Fibroblast of the aortic adventitia (primary cell): ENCODE results near the gene ATP11A. TPM values are rescaled to one million over a fixed set of nuclear protein-coding genes. Genes with fewer than 3 reads are reported as not detected.

Experiments used
- DNase-seq: peaks from one replicate; pipeline ENCODE4 v3.0.0-alpha.2; 2010; ENCODE audit warnings: low read depth
- H3K4me3 ChIP-seq: 2 replicates; pipeline ENCODE4 v1.5.1; 2011; ENCODE audit warnings: low read depth, mild to moderate bottlenecking, control low read depth, low read length, moderate library complexity
- CTCF ChIP-seq: IDR thresholded peaks from 2 replicates; pipeline ENCODE4 v1.5.1; 2011; ENCODE audit warnings: mild to moderate bottlenecking, low read length, control low read depth, inconsistent platforms; ENCODE audit not compliant: insufficient read depth
- total RNA-seq: library from RNA; depleted of rRNA; stranded (reverse); fragments of >200 nt; gene quantifications from 2 replicates; pipeline ENCODE4 v1.2.3, GENCODE V29; 2012; ENCODE audit warnings: low replicate concordance

The ATP11A gene
- total RNA-seq, 1 donor, result 8.9 TPM

DNA sequence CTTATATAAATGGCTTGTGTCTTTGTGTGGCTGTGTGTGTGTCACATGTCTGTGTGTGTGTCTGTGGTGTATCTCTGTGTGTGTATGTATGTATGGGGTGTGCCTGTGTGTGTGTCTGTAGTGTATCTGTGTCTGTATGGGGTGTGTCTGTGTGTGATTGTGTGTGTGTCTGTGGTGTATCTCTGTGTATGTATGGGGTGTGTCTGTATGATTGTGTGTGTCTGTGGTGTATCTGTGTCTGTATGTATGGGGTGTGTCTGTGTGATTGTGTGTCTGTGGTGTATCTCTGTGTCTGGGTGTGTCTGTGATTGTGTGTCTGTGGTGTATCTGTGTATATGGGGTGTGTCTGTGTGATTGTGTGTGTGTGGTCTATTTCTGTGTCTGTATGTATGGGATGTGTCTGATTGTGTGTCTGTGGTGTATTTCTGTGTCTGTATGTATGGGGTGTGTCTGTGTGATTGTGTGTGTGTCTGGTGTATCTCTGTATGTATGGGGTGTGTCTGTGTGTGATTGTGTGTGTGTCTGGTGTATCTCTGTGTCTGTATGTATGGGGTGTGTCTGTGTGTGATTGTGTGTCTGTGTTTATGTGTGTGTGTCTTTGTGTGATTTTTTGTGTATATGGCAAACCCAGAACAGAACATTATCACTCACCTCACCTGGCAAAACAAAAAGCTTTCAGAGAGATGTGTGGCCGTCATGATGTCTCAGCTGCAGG lies 223.0 kb downstream of the ATP11A start:
- no peak for DNase-seq
- no peak overlapping the region for H3K4me3 ChIP-seq
- no peak for TF ChIP-seq CTCF

GRCh38 chr13:112916296-112916695 lies 226.5 kb downstream of the ATP11A start:
- no peak overlapping the region for H3K4me3 ChIP-seq
- DNase-seq, result no peak
- TF ChIP-seq CTCF, result no peak

- DNase-seq, result no peak
- TF ChIP-seq CTCF, result no peak
- H3K4me3 ChIP-seq, result no peak overlapping the region
These were observed 227.3 kb downstream of the ATP11A start for GRCh38 chr13:112917056-112917664.

GRCh38 chr13:112917737-112918136 lies 227.9 kb downstream of the ATP11A start:
- TF ChIP-seq CTCF, result no peak
- DNase-seq, result no peak
- no peak overlapping the region for H3K4me3 ChIP-seq

DNA sequence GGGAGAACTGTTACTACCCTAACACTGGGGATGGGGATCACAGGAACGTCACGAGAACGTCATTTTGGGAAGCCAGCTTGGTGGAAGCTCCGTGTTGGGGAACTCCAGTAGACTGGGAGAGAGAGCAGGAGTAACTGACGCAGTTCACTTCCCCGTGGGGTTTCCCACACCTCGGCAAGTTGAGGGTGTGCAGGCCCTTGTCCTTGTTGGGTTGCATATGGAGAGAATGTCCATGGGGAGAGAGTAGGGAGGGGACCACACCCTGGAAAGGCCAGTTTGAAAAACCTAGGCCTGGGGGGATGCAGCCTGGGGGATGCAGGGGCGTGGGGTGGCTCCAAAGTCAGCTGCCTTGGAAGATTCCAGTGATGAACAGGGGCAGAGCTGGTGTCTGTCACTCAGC lies 228.4 kb downstream of the ATP11A start:
- no peak overlapping the region for H3K4me3 ChIP-seq
- DNase-seq, result no peak
- TF ChIP-seq CTCF, result no peak

DNA sequence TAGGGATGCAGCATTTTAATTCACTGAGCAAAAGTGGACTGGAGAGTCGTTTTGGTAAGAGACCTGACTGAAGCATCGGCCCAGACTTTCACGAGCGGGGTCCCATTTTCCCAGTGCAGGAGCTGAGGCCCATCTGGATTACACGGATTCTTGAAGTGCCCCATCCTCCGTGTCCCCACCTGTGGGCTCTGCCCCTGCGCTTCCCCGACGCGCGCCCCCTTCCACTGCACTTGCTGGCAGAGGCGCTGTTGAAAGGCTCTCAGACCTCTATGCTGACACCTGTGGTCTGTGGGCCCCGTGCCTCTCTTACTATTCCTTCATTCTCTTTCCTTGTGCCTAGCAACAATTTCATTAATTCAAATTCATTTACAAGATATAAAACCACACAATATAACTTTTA lies 228.9 kb downstream of the ATP11A start:
- no peak for TF ChIP-seq CTCF
- H3K4me3 ChIP-seq, result no peak overlapping the region
- no peak for DNase-seq

DNA sequence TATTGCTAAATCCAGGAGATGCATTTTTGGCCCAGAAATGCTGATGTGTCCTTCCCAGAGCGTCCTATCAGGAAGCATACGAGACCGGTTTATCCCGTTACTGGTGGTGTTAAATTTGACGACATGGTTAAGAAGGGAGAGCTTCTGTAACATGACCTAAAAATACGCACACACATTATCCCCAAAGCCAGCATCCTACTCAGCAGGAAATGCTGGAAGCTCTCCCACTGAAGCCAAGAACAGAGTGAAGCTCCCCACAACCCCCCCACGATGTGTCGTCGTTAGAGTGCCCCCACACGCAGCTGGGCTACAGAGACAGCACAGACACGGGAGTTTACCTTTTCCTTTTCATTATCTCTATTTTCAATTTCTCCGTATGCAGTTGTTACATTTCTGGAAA lies 234.1 kb downstream of the ATP11A start:
- no peak for TF ChIP-seq CTCF
- H3K4me3 ChIP-seq, result no peak overlapping the region
- no peak for DNase-seq
